ENCODE measurements around the gene CISD1.

Gene CISD1

DNA sequence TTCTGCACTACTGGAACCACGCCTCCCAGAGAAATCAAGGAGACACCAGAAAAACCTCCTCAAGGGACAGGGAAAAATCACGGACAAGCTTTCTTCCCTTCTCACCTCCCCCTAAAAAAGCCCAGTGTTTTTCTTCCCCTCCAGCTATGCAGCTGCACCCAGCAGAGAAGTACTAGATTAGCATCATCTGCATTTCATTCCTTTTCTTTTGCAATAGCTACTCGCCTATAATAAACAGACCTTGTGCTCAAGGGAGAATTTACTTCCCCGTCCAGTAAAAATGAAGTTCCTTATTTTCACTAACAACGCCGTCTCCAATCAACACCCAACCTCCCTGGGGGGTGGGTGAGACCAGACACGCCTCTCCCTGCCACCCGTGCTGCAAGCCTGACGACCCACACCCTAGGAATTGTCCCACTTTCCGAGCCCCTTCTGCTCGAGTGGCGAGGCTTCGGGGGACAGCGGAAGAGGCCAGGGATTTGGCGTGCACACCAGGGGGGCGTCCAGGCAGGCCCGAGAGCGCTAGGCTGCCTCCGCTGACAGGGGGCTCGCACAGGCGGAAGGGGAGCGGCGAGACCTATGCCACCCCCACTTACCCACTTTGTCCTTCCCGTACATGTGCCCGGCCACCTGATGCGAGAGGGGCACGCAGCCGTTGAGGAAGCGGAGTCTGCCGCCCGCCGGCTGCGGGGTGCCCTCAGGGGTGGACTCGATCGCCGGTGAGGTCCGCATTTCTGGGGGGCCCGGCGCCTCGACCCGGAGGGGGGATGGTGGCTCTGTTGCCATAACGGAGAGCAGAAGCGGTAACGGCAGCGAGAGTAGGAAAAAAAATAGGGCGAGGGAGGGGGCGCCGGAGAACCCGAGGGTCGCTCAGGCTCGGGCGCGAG, 1.9 kb upstream of the CISD1 start:
- TF ChIP-seq, protein P1, sequence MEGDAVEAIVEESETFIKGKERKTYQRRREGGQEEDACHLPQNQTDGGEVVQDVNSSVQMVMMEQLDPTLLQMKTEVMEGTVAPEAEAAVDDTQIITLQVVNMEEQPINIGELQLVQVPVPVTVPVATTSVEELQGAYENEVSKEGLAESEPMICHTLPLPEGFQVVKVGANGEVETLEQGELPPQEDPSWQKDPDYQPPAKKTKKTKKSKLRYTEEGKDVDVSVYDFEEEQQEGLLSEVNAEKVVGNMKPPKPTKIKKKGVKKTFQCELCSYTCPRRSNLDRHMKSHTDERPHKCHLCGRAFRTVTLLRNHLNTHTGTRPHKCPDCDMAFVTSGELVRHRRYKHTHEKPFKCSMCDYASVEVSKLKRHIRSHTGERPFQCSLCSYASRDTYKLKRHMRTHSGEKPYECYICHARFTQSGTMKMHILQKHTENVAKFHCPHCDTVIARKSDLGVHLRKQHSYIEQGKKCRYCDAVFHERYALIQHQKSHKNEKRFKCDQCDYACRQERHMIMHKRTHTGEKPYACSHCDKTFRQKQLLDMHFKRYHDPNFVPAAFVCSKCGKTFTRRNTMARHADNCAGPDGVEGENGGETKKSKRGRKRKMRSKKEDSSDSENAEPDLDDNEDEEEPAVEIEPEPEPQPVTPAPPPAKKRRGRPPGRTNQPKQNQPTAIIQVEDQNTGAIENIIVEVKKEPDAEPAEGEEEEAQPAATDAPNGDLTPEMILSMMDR (IDR thresholded peaks at IDR 0.05; ENCODE audit: low read depth, low read length) = no peak
- H3K4me3 ChIP-seq (ENCODE audit: low read depth, low read length) = peak overlapping the region; percentile 82

DNA sequence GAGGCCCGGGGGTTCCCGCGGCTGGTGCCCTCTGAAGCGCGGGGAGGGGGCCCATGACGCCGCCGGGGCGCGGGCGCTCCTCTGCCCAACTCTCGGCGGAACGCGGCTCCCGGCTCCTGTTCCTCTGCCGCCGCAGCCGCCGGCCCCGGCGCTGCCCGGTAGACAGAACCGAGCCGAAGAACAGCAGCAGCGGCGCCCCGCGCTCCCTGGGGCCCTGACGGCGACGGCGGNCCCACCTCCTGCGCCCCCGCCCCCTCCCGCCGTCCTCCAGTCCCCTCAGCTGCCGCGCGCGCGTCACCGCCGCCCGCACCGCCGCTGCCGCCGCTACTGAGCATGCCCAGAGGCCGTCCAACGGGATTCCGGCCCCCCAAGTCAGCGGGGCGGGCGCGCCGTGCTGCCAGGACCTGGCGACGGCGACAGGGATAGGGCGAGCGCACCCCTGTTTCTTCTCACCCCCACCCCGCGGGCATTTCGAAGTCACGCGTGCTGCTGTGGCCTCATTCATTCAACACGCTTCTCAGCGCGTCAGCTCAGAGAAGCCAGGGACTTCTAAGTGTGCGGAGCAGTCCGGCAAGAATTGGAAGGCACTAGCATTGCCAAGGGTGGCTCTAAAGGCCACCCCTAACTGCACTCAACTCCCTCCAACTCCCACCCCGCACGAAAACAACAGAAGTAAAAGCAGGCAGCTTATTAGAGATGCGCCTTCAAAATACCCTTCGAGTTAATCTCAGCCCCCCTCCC, 1.1 kb upstream of the CISD1 start, which contains the start of gene IPMK:
TSS of gene IPMK (minus strand) at position 182 of the 741 bp plus-strand sequence. CDS start 283 bp downstream, outside the sequence.
- H3K4me3 ChIP-seq (ENCODE audit: low read depth, low read length) = peak within 1 kb of the TSS; percentile 82
- TF ChIP-seq, protein P1 (IDR thresholded peaks at IDR 0.05; ENCODE audit: low read depth, low read length) = no peak

DNA sequence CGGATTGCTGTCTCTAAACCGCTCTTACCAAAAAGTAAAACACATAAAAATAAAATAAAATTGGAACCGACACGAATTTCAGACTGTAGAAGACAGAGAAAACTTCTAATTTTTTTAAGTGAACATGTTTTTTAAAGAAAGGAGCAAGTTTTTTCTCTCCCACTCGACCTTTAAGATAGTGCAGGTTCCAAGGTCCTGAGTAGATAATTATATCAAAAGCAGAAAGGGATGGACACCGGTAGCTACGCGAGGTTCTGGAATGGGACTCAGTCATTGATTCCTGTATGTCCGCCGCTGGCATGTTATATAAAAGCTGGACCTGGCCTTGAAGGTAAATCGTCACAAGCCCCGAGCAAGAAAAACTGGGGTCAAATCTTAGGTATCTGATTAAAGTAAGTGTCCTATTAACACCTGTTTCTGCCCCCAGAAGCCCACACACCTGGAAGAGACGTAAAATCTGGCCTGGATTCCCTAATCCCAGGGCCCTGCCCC, 462 bp upstream of the CISD1 start:
- H3K4me3 ChIP-seq (ENCODE audit: low read depth, low read length) = peak overlapping the region; percentile 82
- TF ChIP-seq, protein P1 (IDR thresholded peaks at IDR 0.05; ENCODE audit: low read depth, low read length) = no peak

DNA sequence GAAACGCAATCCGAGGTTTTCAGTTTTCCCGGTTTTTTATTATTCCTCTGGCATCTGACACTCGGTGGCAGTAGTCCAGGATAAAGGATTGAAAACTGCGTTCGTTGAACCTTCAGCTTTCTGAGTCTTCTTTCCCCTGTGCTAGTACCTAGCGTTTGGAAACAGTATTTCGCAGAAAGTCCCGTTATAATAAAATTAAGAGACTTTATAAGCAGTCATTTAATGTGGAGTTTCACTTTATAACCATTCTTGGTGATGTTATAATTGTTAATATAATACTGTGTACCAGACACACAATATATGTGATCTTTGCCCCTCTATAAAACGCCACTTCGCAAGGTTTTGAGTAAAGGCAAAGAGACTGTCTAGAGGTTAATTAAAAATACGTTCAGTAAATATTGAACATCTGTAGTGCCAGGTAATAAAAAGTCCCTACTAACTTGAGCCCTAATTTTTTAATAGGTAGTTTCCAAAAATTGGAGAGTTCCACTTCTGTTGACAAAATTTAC, 874 bp downstream of the CISD1 start:
- peak overlapping the region; percentile 82 for H3K4me3 ChIP-seq (ENCODE audit: low read depth, low read length)
- TF ChIP-seq, protein P1 (IDR thresholded peaks at IDR 0.05; ENCODE audit: low read depth, low read length) = no peak

DNA sequence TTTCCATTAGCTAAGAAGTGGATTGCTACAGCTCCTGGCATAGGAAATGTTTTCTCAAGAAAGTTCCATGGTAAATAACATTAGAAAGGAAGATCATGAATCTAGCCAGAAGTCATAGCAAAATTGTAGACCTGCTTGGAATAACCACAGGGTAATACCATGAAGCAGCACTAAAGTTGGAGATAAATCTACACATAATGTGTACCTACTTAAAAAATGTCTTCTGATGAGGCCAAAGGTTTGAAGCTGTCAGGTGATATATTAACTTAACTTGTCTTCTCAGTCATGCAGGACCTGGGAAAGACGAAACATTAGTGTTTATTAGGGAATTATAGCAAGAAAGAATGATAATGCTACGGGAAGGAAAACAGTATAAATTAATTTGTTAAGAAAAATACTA, 6.3 kb downstream of the CISD1 start:
- no peak overlapping the region for H3K4me3 ChIP-seq (ENCODE audit: low read depth, low read length)
- TF ChIP-seq, protein P1 (IDR thresholded peaks at IDR 0.05; ENCODE audit: low read depth, low read length) = no peak

DNA sequence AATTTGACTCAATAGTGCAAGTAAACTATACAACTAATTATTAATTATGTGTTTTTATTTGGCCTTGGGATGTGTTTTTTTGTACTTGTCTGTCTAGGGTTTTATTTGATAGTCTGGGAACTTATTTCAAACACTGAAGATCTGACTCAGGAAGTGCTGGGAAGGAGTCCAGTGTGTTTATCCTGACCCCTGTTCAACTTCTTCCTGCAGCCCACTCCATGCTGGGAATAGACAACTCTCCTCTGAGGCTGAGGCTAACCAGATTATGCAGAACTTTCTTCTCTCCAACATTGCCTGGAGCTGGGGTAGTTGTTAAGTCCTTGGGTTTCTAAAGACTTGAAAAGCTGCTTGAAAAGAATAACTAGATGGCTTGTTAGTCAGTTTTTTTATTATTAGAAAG, 6.9 kb downstream of the CISD1 start:
- TF ChIP-seq, protein P1 (IDR thresholded peaks at IDR 0.05; ENCODE audit: low read depth, low read length) = no peak
- H3K4me3 ChIP-seq (ENCODE audit: low read depth, low read length) = no peak overlapping the region

All from WI38 (cell line).